HUDEP-2 (cell line): Measurements from ENCODE around the gene KANK3.
"Not testable (repeated sequence)": the region's sequence is repeated elsewhere in the genome, so short reads cannot be mapped to it uniquely, and the experiment has no call there.

Experiments
- DNase-seq, 76 experiments: peaks; one replicate each; lab custom pipeline; 2025; ENCODE audit not compliant: unreplicated experiment in 76 of 76; lab: John Stamatoyannopoulos, UW

Gene KANK3

DNA sequence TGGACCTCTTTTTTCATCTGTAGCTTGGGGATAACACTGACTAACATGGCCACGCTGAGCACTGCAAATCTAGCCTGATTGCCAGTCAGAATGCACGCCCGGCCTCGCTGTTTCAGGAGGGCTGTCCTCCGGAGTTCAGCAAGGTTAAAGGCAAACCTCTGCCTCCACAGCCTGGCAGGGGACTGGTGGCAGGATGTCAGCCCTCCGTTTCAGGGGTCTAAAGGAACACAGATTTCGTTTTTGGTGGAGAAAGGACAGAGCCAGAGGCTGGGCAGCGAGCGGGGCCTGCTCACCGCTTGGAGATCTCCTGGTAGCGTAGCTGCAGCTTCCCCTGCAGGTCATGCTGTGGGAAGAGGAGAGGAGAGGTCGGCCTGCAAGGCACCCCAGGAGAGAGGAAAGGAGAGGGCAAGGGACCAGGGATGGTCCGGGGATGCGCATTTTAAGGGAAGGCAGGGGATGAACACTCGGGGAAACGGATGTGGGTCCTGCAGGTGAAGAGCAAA, 22.4 kb downstream of the KANK3 start:
- DNase-seq = peak in 15 of 76 experiments; percentile 14 to 79 (median 42)

DNA sequence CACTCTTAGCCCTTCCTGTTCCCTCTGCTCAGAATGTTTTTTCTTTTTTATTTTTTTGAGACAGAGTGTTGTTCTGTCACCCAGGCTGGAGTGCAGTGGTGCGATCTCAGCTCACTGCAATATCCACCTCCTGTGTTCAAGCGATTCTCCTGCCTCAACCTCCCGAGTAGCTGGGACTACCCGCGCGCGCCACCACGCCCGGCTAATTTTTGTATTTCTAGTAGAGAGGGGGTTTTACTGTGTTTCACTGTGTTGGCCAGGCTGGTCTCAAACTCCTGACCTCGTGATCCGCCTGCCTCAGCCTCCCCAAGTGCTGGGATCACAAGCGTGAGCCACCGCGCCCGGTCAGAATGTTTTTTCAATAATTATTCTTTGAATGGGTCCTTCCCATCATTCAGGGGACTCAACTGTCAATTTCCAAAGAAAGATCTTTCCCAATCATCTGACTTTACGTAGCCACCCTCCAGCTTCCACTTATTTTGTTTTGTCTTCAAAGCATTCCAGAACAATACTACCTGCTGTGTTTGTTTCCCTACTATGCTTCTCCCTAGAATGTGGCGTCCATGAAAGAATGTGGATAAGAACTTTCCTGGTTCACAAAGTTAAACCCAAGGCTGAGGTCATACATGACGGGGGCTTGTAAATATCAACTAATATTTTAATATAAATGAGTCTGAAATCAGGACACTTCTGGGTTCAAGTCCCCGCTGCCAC, 23.1 kb downstream of the KANK3 start:
- DNase-seq = no peak

DNA sequence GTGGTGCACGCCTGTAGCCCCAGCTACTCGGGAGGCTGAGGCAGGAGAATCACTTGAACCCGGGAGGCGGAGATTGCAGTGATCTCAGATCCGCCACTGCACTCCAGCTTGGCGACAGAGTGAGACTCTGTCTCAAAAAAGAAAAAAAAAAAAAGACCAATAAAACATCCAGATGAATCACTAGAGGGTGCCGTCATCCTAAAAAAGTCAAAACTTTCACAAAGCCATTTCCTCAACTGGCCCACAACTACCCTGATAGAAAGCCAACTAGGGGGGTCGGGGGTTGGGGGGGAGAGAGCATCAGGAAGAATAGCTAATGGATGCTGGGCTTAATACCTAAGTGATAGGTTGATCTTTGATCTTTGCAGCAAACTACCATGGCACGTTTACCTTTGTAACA, 24.2 kb downstream of the KANK3 start:
- peak in 3 of 76 experiments; percentile 23 to 24 (median 23) for DNase-seq

DNA sequence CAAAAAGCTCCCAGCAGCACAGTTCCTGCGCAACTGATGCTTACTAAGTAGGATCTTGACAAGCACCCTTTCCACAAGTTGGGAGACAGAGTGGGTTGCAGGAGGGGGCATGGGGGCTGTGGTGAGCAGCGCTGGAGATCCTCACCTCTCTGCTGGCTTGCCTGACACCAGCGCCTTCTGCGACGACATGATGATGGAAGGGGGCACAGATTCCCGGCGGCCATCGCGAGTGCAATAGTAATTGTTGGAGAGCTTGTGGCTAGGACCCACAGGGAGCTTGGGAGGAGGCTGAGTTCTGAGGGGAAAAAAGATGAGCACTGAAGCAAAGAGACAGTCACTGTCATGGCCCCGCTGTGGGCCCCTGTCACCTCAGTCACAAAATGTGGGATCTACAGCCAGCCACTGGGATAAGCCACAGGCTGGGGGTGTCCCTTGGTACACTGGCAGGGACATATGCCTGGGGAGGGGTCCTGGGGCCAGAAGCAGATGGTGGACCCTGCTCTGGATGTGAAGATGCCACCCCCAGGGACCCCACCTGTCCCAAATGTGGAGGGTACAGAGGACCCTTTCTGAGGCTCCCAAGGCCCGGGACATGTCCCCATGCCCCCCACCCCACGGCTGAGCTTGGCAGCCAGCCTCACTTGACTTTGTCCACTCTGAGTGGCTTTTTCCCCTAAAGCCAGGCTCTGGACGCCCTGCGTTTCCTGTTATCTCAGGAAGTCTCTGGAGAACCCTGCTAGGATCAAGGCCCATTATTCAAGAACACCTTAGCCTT, 26.5 kb downstream of the KANK3 start:
- DNase-seq = no peak

DNA sequence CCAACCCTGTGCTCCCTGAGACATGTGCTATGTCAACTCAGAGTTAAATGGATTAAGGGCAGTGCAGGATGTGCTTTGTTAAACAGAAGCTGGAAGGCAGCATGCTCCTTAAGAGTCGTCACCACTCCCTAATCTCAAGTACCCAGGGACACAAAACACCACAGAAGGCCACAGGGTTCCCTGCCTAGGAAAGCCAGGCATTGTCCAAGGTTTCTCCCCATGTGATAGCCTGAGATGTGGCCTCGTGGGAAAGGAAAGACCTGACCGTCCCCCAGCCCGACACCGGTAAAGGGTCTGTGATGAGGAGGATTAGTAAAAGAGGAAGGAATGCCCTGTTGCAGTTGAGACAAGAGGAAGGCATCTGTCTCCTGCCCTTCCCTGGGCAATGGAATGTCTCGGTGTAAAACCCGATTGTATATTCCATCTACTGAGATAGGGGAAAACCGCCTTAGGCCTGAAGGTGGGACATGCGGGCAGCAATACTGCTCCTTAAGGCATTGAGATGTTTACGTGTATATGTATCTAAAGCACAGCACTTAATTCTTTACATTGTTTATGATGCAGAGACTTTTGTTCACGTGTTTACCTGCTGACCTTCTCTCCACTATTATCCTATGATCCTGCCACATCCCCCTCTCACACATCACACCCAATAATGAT, 28.0 kb downstream of the KANK3 start:
- not testable (repeated sequence) for DNase-seq

DNA sequence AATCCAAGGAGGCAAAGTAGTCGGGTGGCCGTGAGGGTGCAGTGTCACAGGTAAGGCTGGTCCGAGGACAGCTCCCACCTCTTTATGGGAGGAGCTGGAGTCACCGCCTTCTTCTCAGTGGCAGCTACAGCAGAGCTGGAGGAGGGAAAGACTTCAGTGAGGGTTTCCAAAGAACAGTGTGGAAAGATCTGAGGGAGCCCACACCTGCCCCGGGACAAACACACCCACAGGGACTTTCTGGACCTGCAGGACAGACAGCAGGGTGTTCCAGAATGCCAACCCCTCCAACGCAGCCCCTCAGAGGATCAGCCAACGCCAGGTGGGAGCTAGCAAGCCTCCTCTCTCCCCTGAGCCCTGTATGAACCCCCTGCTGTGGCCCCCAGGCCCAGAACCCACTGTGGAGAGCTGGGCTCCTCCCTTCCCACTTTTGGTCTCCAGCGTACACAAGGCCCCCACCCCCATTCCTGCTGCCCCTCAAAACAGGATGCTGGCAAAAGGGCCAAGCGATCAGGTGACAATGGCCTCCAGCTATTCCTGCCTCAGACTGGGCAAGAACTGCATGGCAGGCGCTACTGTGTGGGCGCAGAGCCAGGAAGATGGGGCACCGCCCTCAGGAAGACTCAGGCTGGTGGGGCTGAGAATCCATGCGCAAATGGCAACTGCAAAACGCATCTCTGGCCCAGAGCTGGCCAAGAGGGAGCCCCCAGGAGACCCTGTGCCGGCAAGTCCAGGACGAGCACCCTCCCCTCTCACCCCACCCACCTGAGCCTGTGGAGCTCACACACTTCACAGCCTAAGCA, 31.4 kb downstream of the KANK3 start:
- DNase-seq = peak in 71 of 76 experiments; percentile 40 to 91 (median 79)

DNA sequence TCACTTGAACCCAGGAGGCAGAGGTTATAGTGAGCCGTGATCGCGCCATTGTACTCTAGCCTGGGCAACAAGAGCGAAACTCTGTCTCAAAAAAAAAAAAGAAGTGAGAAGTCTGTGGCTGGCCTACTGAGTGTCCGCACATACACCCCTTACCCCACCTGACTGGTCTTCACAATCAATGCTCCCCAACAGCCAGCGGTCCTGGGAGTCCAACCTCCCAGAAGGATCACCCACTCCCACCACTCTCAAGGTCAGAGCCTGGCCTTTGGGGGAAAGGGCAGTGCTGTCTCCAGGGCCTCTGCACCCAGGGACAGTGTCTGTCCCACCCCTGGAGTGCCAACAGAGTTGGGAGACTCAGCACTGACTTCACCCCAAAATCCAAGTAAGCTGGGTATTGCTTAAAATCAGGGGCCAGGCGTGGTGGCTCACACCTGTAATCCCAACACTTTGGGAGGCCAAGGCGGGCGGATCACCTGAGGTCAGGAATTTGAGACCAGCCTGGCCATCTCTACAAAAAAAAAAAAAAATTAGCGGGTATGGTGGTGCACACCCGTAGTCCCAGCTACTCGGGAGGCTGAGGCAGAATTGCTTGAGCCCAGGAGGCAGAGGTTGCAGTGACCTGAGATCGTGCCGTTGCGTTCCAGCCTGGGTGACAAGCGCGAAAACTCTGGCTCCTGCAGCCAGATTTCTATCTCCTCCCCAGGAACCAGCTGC, 32.6 kb downstream of the KANK3 start:
- no peak for DNase-seq

DNA sequence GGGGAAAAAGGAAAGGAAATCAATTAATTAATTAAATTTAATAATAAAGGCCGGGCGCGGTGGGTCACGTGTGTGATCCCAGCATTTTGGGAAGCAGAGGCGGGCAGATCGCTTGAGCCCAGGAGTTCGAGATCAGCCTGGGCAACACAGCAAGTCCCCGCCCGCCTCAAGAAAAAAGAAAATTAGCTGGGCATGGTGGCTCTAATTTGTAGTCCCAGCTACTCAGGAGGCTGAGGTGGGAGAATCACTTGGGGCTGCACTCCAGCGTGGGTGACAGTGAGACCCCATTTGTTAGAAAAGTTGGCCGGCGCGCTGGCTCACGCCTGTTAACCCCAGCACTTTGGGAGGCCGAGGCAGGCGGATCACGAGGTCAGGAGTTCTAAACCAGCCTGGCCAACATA, 34.2 kb downstream of the KANK3 start:
- no peak for DNase-seq

DNA sequence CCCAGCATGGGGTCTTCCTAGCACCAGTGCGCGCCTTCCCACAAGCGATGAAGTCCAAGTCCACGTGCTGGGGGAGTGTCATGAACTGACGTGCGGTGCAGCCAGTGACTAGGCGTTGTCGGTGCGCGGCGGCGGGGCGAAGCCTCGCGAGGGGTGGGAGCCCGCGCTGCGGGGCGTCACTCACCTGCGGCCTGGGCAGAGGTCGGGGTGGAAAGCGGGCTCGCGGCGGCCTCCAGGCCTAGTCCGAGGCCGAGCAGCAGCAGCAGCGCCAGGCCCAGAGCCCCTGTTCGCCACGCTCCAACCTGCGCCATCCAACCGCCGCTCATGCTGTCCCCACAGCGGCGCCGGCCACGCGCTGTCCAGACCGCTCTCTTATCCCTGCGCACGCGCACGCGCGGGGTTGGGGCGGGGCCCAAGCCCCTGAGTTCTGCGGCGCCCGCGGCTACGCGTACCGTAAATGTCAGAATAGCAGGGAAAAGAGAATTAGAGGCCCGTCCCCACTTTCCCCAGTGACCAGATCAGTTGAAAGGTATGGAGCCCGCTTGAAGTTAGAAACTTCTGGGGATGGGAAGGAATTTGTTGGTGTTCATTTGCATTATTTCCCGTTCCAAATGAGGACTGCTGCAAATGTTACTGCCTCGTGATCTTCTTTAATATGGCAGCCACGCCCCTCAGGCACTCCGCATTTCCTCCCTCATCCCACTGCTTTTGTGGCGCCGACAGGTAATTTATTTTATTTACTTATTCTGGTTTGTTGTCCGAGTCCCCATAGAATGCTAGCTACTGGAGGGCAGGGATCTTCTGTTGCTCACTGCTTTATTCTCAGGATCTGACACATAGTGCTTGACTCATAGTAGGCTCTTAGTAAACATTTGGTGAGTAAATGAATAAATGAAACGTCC, 34.8 kb downstream of the KANK3 start, which contains the start of gene CD320:
CD320 (minus strand) TSS at position 394 of the 902 bp plus-strand sequence; CDS start at position 326, 68 bp downstream.
- peak in 75 of 76 experiments; percentile 49 to 97 (median 87) for DNase-seq

DNA sequence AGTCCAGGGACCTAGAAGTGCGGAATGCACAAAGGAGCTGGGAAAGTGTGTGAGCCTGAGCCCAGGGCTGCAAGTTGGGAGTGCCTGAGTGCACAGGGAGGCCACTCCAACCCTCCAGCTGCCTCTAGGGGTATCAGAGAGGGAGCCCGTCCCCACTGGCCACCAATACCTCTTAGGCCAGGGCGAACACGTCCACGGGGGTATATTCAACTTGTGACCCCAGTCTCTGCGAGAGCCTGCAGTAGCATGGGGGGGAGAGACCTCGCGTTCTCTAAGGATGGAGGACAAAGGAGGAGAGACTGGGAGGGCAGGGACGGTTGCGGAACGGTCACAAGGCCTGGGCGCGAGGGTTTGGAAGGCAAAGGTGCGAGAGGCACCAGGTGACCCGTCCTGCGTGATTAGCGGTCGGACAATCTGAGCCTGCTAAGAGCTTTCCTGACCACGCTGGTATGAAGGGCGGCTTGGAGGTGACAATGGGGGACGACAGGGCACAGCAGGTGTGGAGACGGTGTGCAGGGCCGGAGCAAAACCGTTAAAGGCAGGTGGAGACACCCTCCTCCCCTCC, 35.6 kb downstream of the KANK3 start:
- peak in 15 of 76 experiments; percentile 15 to 69 (median 28) for DNase-seq

DNA sequence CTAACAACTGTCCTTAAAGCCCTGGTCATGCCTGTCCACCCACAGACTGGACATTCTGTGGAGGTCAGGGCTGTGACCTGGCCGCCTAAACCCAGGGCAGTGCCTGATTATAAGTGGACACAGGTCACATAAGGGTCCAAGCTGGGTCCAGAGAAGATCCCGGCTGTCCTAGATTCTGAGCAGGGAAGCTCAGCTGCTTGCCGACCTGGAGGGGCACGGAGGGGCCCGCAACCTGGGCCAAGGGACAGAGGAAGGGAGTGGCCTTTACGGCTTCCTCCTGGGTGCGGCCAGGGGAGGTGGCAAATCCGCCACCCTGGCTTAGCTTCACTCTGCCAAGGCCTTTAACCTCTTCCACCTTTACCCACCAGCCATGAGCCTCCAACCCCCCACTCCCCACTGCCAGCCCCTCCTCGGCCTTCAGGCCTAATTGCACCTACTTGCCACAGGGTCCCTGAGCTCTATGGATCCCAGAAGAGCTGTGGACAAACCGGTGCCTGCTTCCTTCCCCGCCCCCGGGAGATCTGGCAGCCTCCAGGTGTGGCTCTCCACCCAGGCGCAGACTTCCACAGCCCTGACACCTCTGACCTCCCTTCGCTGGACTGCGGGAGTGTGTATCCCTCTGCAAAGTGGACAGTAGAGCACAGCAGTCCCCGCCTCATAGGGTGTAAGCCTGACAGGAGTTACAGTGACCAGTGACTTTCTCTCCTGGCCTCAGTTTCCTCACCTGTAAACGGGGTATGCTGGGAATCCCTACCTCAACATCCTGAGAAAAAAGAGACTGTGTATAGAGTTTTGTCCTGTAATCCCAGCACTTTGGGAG, 36.6 kb downstream of the KANK3 start:
- DNase-seq = no peak

DNA sequence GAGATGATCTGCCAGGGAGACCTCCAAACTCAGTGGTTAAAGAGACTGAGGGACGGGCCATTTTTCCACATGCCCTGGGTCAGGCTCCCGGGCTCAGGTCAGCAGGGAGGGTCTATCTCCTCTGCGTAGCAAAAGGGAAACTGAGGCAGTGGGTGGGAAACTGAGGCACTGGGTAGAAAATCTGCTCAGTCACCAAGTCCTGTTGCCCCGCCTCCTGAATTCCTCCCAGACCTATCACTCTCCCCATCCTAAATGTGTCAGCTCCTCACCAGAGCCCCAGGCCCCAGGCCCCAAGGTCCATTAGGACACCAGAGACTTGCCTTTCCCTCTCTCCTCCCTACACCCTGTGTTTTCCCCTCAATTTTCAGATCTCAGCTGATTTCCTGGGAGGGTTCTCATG, 37.3 kb downstream of the KANK3 start:
- DNase-seq = no peak

DNA sequence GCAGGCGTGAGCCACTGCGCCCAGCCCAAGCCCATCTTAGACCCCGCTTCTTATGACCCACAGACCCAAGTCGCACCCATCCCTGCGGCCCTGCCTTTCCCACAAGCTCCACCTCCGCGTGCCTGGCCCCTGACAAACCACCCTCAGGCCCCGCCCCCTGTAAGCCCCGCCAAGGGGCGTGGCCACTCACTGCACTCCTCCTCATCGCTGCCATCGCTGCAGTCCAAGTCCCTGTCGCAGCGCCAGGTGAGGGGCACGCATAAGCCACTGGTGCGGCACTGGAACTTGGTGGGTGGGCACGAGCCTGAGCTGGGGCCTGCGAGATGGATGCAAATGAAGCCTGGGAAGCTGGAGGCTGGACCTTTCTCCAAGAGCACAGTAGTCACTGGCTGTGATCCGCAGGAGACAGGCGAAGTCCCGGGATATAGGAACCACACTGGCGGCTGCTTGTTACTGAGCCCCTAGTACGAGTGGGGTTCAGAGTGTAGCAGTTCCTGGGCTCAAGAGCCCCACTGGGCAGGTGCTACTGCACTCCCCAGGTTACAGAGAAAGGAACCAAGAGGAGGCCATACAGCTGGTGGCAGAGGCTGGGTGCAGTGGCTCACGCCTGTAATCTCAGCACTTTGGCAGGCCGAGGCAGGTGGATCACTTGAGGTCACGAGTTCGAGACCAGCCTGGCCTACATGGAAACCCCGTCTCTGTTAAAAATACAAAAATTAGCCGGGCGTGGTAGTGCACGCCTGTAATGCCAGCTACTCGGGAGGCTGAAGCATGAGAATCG, 38.0 kb downstream of the KANK3 start:
- DNase-seq = peak in 42 of 76 experiments; percentile 16 to 72 (median 38)

DNA sequence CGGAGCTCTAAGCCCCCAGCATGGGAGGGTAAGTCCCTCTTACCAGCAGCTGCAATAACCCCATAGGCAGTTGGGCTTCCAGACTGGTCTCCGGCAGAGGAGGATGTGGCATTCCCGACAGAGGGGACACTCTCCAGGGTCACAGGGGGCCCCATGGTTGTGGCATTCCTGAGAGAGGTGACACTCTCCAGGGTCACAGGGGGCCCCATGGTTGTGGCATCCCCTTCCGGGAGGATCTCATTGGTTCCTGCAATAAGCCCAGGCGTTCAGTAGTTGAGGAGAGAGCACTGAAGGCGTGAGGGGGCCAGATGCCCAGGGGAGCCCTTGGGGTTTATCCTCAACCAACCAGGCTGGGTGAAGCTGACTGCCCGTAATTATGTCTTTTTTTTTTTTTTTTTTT, 40.3 kb downstream of the KANK3 start:
- peak in 1 of 76 experiments; percentile 65 for DNase-seq

DNA sequence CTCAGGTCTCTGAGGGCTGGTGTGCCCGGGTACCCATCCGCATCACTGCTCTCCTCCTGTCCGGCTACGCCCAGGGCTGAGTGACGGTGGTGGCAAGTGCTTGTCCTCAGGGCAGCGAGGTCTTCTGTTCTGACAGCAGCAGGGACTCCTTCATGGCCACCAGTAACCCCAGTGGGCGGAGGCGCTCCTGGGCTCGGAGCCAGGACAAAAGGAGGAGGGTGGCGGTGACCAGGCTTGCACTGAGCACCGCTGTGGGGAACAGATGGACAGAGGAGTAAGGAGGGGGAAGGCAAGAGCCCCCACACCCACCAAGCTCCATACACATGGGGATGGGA, 40.7 kb downstream of the KANK3 start:
- peak in 67 of 76 experiments; percentile 30 to 91 (median 69) for DNase-seq

DNA sequence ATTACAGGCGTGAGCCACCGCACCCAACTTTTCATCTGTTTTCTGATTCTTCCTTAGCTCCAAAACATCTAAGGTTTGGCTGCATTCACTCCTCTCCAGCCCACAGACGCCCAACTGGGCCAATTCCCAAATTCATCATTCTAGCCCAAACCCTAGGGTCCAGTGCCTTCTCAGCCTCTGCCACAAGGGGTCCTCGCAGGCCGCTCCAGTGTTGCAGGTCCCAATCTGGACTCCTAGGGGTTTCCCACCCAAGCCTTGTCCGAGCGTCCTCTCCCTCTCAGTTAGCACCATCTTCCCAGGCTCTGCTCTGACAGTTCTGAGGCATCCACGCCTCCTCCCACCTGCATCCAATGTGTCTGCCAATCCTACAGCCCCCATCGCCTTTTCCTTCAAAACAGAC, 51.7 kb downstream of the KANK3 start:
- not testable (repeated sequence) for DNase-seq

DNA sequence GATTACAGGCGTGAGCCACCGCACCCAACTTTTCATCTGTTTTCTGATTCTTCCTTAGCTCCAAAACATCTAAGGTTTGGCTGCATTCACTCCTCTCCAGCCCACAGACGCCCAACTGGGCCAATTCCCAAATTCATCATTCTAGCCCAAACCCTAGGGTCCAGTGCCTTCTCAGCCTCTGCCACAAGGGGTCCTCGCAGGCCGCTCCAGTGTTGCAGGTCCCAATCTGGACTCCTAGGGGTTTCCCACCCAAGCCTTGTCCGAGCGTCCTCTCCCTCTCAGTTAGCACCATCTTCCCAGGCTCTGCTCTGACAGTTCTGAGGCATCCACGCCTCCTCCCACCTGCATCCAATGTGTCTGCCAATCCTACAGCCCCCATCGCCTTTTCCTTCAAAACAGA, 66.6 kb downstream of the KANK3 start:
- DNase-seq = not testable (repeated sequence)
